ENCODE data around the gene DENND4C. TPM values are rescaled to one million over a fixed set of nuclear protein-coding genes. Genes with fewer than 3 reads are reported as not detected.

Gene DENND4C
- total RNA-seq (2012; rRNA removed) = 32.6 and 48.0 TPM in 2 replicates
- polyA plus RNA-seq (2012; rRNA removed) = 7.3 and 9.0 TPM in 2 replicates
- polyA plus RNA-seq (2012; cell fraction: cytosol; rRNA removed) = 2.0 and 2.1 TPM in 2 replicates
- 2.8 and 14.5 TPM in 2 replicates for polyA plus RNA-seq (2012; cell fraction: nucleus; rRNA removed; ENCODE audit: low replicate concordance)
- percentile 81 among the genes with signal in this experiment for Bru-seq, nascent RNA
- percentile 84 among the genes with signal in this experiment for BruChase-seq, experiment 1, labeled RNA remaining after a 6-hour chase
- percentile 78 among the genes with signal in this experiment for BruChase-seq, experiment 2, labeled RNA remaining after a 2-hour chase
- long read RNA-seq, full-length matches to known transcripts = 2 of 7 reads
- long read RNA-seq, partial matches to known transcripts = 3 of 7 reads
- long read RNA-seq, other reads (novel, unspliced or antisense) = 2 of 7 reads

- H3K56ac ChIP-seq (ENCODE audit: extremely low read depth, insufficient read depth, low read length) = peak within 1 kb of the TSS; percentile 64
- H3K9ac ChIP-seq (ENCODE audit: low read depth, low read length) = peak within 1 kb of the TSS; percentile 96
- no peaks in the 10 kb centered on the region for H3K27me3 ChIP-seq (ENCODE audit: control insufficient read depth, insufficient read depth, low read length)
- intact Hi-C loops (cut with micrococcal nuclease) = loop anchor here (1.0 to 2.0 kb wide), 4 partner anchors 46 to 226 kb away; partner anchors contain the start of gene ACER2
- H3K4ac ChIP-seq (ENCODE audit: low read depth, low read length) = peak within 1 kb of the TSS; percentile 78
- ChIA-PET POLR2A (ENCODE audit: unreplicated experiment) (interaction anchor here (0.6 to 0.7 kb wide), 2 partner anchors 118 to 145 kb away, joined by 3 to 9 read pairs; no protein-coding TSS in a partner anchor), CTCF (interaction anchor here (0.6 to 0.7 kb wide), 2 partner anchors 10 to 73 kb away, joined by 3 read pairs; no protein-coding TSS in a partner anchor)
- peak within 1 kb of the TSS; percentile 81 for H3K23ac ChIP-seq (ENCODE audit: low read depth, low read length)
- H2BK15ac ChIP-seq (ENCODE audit: low read depth, low read length) = peak within 1 kb of the TSS; percentile 69; the same call in 1 of the 3 replicates
- H2BK5ac ChIP-seq (ENCODE audit: low read depth, low read length, poor library complexity, severe bottlenecking) = peak within 1 kb of the TSS; percentile 93
- DNase-seq = peak; percentile 78
- peak within 1 kb of the TSS; percentile 98 for H3K4me2 ChIP-seq (ENCODE audit: low read depth, low read length)
- peak; percentile 81 for TF ChIP-seq POLR2A (IDR thresholded peaks at IDR 0.05; ENCODE audit: low read depth, low read length)
- no peak for TF ChIP-seq USF2 (IDR thresholded peaks at IDR 0.05; ENCODE audit: low read depth, low read length)
- TF ChIP-seq CTCF (conservative IDR thresholded peaks at IDR 0.05; ENCODE audit: low read depth, low read length) = peak; percentile 22; the same call in 1 of the 2 replicates
- peak; percentile 89 for TF ChIP-seq MAZ (IDR thresholded peaks at IDR 0.05; ENCODE audit: borderline replicate concordance, low read depth, low read length)
- TF ChIP-seq CHD1 (IDR thresholded peaks at IDR 0.05; ENCODE audit: low read depth, low read length) = no peak
- peak; percentile 14; the same call in 1 of the 2 replicates for TF ChIP-seq MXI1 (IDR thresholded peaks at IDR 0.05; ENCODE audit: borderline replicate concordance, low read depth, low read length)
- H3K79me1 ChIP-seq (ENCODE audit: low read depth in 1 of 2, low read length in 2 of 2) = peaks cover 0 to 18% of the 10 kb centered on the region in 2 experiments; a peak in 3 of 4 replicates
- peak within 1 kb of the TSS; percentile 86 for H3K14ac ChIP-seq (replicated peaks; ENCODE audit: low read depth, low read length)
- H3K4me1 ChIP-seq (ENCODE audit: control insufficient read depth, insufficient read depth, low read length) = peaks cover 3% of the 10 kb centered on the region
- BruUV-seq (replicated peaks) = no TSS peak
- dilution Hi-C loops (cut with HindIII; ENCODE audit: low sequenced_read_pairs, unreplicated experiment) = no loop called here
- WGBS, 2 experiments (ENCODE audit: extremely low coverage in 2 of 2, insufficient read length in 1 of 2) = 0% methylated on average over 39 of the region's 86 CpGs; no CpG with 5 or more reads in 1 of the 2 experiments
- peak within 1 kb of the TSS; percentile 97 for H3K27ac ChIP-seq (ENCODE audit: insufficient read depth, low read length)
- no peak within 1 kb of the TSS for H2AK5ac ChIP-seq (ENCODE audit: low read depth, low read length)
- peak within 1 kb of the TSS; percentile 79 to 81; a peak in 3 of 4 replicates for H4K8ac ChIP-seq (ENCODE audit: low read depth in 2 of 2, low read length in 2 of 2)
- in situ Hi-C loops (cut with MboI; ENCODE audit: low sequenced_read_pairs) = no loop called here
- H3K9me1 ChIP-seq (ENCODE audit: insufficient read depth, low read length) = no peaks in the 10 kb centered on the region
- H3K36me3 ChIP-seq (ENCODE audit: control insufficient read depth, insufficient read depth, low read length) = peaks cover 2% of the 10 kb centered on the region; the same call in 1 of the 2 replicates
- peak within 1 kb of the TSS; percentile 79 for H4K5ac ChIP-seq (ENCODE audit: low read depth, low read length)
- H4K91ac ChIP-seq (ENCODE audit: insufficient read depth, low read depth, low read length) = peak within 1 kb of the TSS; percentile 85
- peak within 1 kb of the TSS; percentile 93 for H2BK120ac ChIP-seq (ENCODE audit: low read depth, low read length)
- no peaks in the 10 kb centered on the region for H3K9me3 ChIP-seq (ENCODE audit: control insufficient read depth, insufficient read depth, low read length)
- H2AK9ac ChIP-seq (replicated peaks; ENCODE audit: low read depth, low read length, poor library complexity) = peak within 1 kb of the TSS; percentile 74
- H2AFZ ChIP-seq (replicated peaks; ENCODE audit: low read length, poor library complexity) = peak within 1 kb of the TSS; percentile 98
- H2BK20ac ChIP-seq (ENCODE audit: low read depth, low read length) = 0 out of 2 replicates have a peak within 1 kb of the TSS, but pooled peaks have one; percentile 40
- peak within 1 kb of the TSS; percentile 50 for H3K18ac ChIP-seq (ENCODE audit: low read depth, low read length)
- H3K4me3 ChIP-seq (ENCODE audit: insufficient read depth, low read depth, low read length) = peak within 1 kb of the TSS; percentile 97
- H4K20me1 ChIP-seq (ENCODE audit: insufficient read depth, low read length) = peaks cover 19% of the 10 kb centered on the region; the same call in 1 of the 2 replicates
- peak; percentile 92 for ATAC-seq (ENCODE audit: low read depth)
Observed at GRCh38 chr9:19230355-19231125, at the start of gene DENND4C. TSS of gene DENND4C (plus strand) at chr9:19230693. CDS start at chr9:19276175, 45,482 bp downstream.

Data from IMR-90 (cell line).